Measurements from ENCODE around the gene MPZL2. TPM values are rescaled to one million over a fixed set of nuclear protein-coding genes. Genes with fewer than 3 reads are reported as not detected.

Gene MPZL2
- polyA plus RNA-seq, 1 donor from 2014 or later = not detected

GRCh38 chr11:118290923-118291322 is 26.8 kb upstream of the MPZL2 start:
- no peak for TF ChIP-seq REST (IDR thresholded peaks at IDR 0.05; ENCODE audit: borderline replicate concordance)
- no peak for TF ChIP-seq SMC3 (conservative IDR thresholded peaks at IDR 0.05; ENCODE audit: poor library complexity)
- TF ChIP-seq TAF1 (IDR thresholded peaks at IDR 0.05; ENCODE audit: low read depth) = no peak
- TF ChIP-seq POLR2AphosphoS5 (IDR thresholded peaks at IDR 0.05) = no peak
- TF ChIP-seq EP300 (conservative IDR thresholded peaks at IDR 0.05; ENCODE audit: poor library complexity, severe bottlenecking) = no peak
- no peak for TF ChIP-seq RAD21 (conservative IDR thresholded peaks at IDR 0.05)
- no peak for TF ChIP-seq MXI1 (conservative IDR thresholded peaks at IDR 0.05; ENCODE audit: poor library complexity, severe bottlenecking)
- TF ChIP-seq CTCF (IDR thresholded peaks at IDR 0.05; ENCODE audit: poor library complexity, severe bottlenecking) = no peak
- TF ChIP-seq EZH2 (IDR thresholded peaks at IDR 0.05; ENCODE audit: borderline replicate concordance, insufficient read depth, low read length, poor library complexity, severe bottlenecking) = no peak
- Histone ChIP-seq H2AFZ (ENCODE audit: low read depth, low read length) (no peak overlapping the region), H3K9me3 (ENCODE audit: low read length) (no peaks in the 10 kb centered on the region), H3F3A (ENCODE audit: insufficient read depth, low read length, poor library complexity, severe bottlenecking) (no peaks in the 10 kb centered on the region), H4K20me1 (ENCODE audit: insufficient read depth) (no peaks in the 10 kb centered on the region), H3K4me3 (ENCODE audit: low read length) (no peak overlapping the region), H3K9ac (ENCODE audit: low read length) (no peak overlapping the region), H3K27me3 (ENCODE audit: insufficient read depth, low read depth, low read length) (no peaks in the 10 kb centered on the region), H3K79me2 (replicated peaks; ENCODE audit: insufficient read depth, low read length) (no peaks in the 10 kb centered on the region), H3K36me3 (ENCODE audit: insufficient read depth, low read length) (no peaks in the 10 kb centered on the region), H3K4me2 (ENCODE audit: low read length) (no peak overlapping the region), H3K27ac (ENCODE audit: low read length) (no peak overlapping the region), H3K9me2 (ENCODE audit: insufficient read depth, low read length) (no peaks in the 10 kb centered on the region)

- Histone ChIP-seq H3F3A (ENCODE audit: insufficient read depth, low read length, poor library complexity, severe bottlenecking) (no peaks in the 10 kb centered on the region), H3K9me2 (ENCODE audit: insufficient read depth, low read length) (no peaks in the 10 kb centered on the region), H3K36me3 (ENCODE audit: insufficient read depth, low read length) (no peaks in the 10 kb centered on the region), H3K79me2 (replicated peaks; ENCODE audit: insufficient read depth, low read length) (no peaks in the 10 kb centered on the region), H4K20me1 (ENCODE audit: insufficient read depth) (no peaks in the 10 kb centered on the region), H3K9ac (ENCODE audit: low read length) (no peak overlapping the region), H3K4me2 (ENCODE audit: low read length) (no peak overlapping the region), H3K27ac (ENCODE audit: low read length) (no peak overlapping the region), H3K4me3 (ENCODE audit: low read length) (no peak overlapping the region), H3K27me3 (ENCODE audit: insufficient read depth, low read depth, low read length) (no peaks in the 10 kb centered on the region), H3K9me3 (ENCODE audit: low read length) (no peaks in the 10 kb centered on the region), H2AFZ (ENCODE audit: low read depth, low read length) (no peak overlapping the region)
- no peak for TF ChIP-seq SMC3 (conservative IDR thresholded peaks at IDR 0.05; ENCODE audit: poor library complexity)
- no peak for TF ChIP-seq EZH2 (IDR thresholded peaks at IDR 0.05; ENCODE audit: borderline replicate concordance, insufficient read depth, low read length, poor library complexity, severe bottlenecking)
- TF ChIP-seq MXI1 (conservative IDR thresholded peaks at IDR 0.05; ENCODE audit: poor library complexity, severe bottlenecking) = no peak
Observed at GRCh38 chr11:118289401-118289800, 25.3 kb upstream of the MPZL2 start.
